SK-N-SH (cell line): ENCODE results near the gene ENTREP3.

Experiments used
- FOXJ3 ChIP-seq: sonication (generic); formaldehyde crosslinking; IDR thresholded peaks from 2 replicates; pipeline ENCODE4 v1.5.1; 2020; ENCODE audit warnings: mild to moderate bottlenecking, missing genetic modification reagents
- RAD21 ChIP-seq: IDR thresholded peaks from 2 replicates; pipeline ENCODE4 v1.6.1; 2012; ENCODE audit warnings: mild to moderate bottlenecking, low read length
- SIN3A ChIP-seq: IDR thresholded peaks from 2 replicates; pipeline ENCODE4 v1.6.1; 2012; ENCODE audit warnings: low read depth, mild to moderate bottlenecking, low read length, moderate library complexity, borderline replicate concordance
- TAF1 ChIP-seq: IDR thresholded peaks from 2 replicates; pipeline ENCODE4 v1.6.1; 2012; ENCODE audit warnings: low read depth, mild to moderate bottlenecking, low read length, moderate library complexity, borderline replicate concordance

GRCh38 chr1:155300553-155301329 lies 45.5 kb upstream of the ENTREP3 start:
- TF ChIP-seq SIN3A (no peak), RAD21 (no peak), FOXJ3 (no peak), TAF1 (no peak)
